Thymus (tissue), 11 donors: ENCODE measurements around the gene GMCL2. TPM values are rescaled to one million over a fixed set of nuclear protein-coding genes. Genes with fewer than 3 reads are reported as not detected.

Source experiments
- DNase-seq, 9 donors: peaks; one replicate each; pipeline ENCODE4 v3.0.0-alpha.2; 2013; ENCODE audit warnings: low spot score in 9 of 9, low read depth in 6 of 9, missing footprints in 1 of 9
- H3K27ac ChIP-seq, 2 donors: one replicate each; pipeline ENCODE4 v1.5.1; 2013; ENCODE audit warnings: control low read depth in 1 of 2, low read depth in 1 of 2, low read length in 1 of 2, mild to moderate bottlenecking in 1 of 2, moderate library complexity in 1 of 2
- H3K27me3 ChIP-seq, 2 donors: one replicate each; pipeline ENCODE4 v1.5.1; 2013; ENCODE audit warnings: low read length in 1 of 2; ENCODE audit not compliant: control insufficient read depth in 2 of 2, insufficient read depth in 1 of 2
- H3K36me3 ChIP-seq, 2 donors: one replicate each; pipeline ENCODE4 v1.5.1; 2013; ENCODE audit warnings: low read length in 1 of 2, mild to moderate bottlenecking in 1 of 2, moderate library complexity in 1 of 2; ENCODE audit not compliant: control insufficient read depth in 2 of 2, insufficient read depth in 2 of 2
- H3K4me1 ChIP-seq, 2 donors: one replicate each; pipeline ENCODE4 v1.5.1; 2013; ENCODE audit warnings: low read length in 2 of 2; ENCODE audit not compliant: control insufficient read depth in 2 of 2, insufficient read depth in 2 of 2
- H3K4me3 ChIP-seq, 2 donors: one replicate each; pipeline ENCODE4 v1.5.1; 2013; ENCODE audit warnings: low read length in 2 of 2, control low read depth in 1 of 2, mild to moderate bottlenecking in 1 of 2
- H3K9me3 ChIP-seq, 2 donors: one replicate each; pipeline ENCODE4 v1.5.1; 2013; ENCODE audit warnings: low read length in 1 of 2, mild to moderate bottlenecking in 1 of 2; ENCODE audit not compliant: control insufficient read depth in 2 of 2, insufficient read depth in 1 of 2
- WGBS: extraction: QIAGEN DNeasy Blood & Tissue Kit; methylation state at CpG from one replicate; pipeline ENCODE4 v1.1.7; 2013; 5-methylcytosine and 5-hydroxymethylcytosine counted together
- polyA plus RNA-seq: library from polyadenylated mRNA; stranded (reverse); fragments of 200-250 nt; gene quantifications from one replicate; pipeline ENCODE4 v1.2.3, GENCODE V29; 2013
- total RNA-seq: library from RNA; stranded (reverse); fragments of 120-200 nt; gene quantifications from one replicate; pipeline ENCODE4 v1.2.4, GENCODE V29; 2013
- donor health status: healthy.

GMCL2 gene
- total and polyA plus RNA-seq, 2 donors: under 0.01 TPM

- Histone ChIP-seq H3K27me3 (no peaks in the 10 kb centered on the region), H3K36me3 (peaks cover 57 to 67% of the 10 kb centered on the region in 2 donors), H3K9me3 (no peaks in the 10 kb centered on the region), H3K4me1 (no peaks in the 10 kb centered on the region), H3K27ac (no peak overlapping the region), H3K4me3 (no peak overlapping the region)
- WGBS: 96% methylated on average over 3 of the region's 3 CpGs
- no peak for DNase-seq
Measured at GRCh38 chr5:178216779-178217178, 29.6 kb upstream of the GMCL2 start.

GRCh38 chr5:178216088-178216534, 28.9 kb upstream of the GMCL2 start:
- no peak overlapping the region for H3K27ac ChIP-seq
- no peak for DNase-seq
- no peaks in the 10 kb centered on the region for H3K9me3 ChIP-seq
- no peaks in the 10 kb centered on the region for H3K27me3 ChIP-seq
- no peaks in the 10 kb centered on the region for H3K4me1 ChIP-seq
- peaks cover 57 to 67% of the 10 kb centered on the region in 2 donors for H3K36me3 ChIP-seq
- WGBS: 92% methylated on average over 5 of the region's 5 CpGs
- no peak overlapping the region for H3K4me3 ChIP-seq

GRCh38 chr5:178215280-178216002, 28.3 kb upstream of the GMCL2 start:
- Histone ChIP-seq H3K27me3 (no peaks in the 10 kb centered on the region), H3K27ac (no peak overlapping the region), H3K36me3 (peaks cover 63 to 70% of the 10 kb centered on the region in 2 donors), H3K9me3 (no peaks in the 10 kb centered on the region), H3K4me1 (no peaks in the 10 kb centered on the region), H3K4me3 (no peak overlapping the region)
- DNase-seq: no peak
- WGBS: 95% methylated on average over 13 of the region's 13 CpGs

GRCh38 chr5:178214160-178214803, 27.1 kb upstream of the GMCL2 start:
- 98% methylated on average over 6 of the region's 6 CpGs for WGBS
- Histone ChIP-seq H3K4me1 (no peaks in the 10 kb centered on the region), H3K27me3 (no peaks in the 10 kb centered on the region), H3K27ac (no peak overlapping the region), H3K9me3 (no peaks in the 10 kb centered on the region), H3K4me3 (no peak overlapping the region), H3K36me3 (peaks cover 71 to 81% of the 10 kb centered on the region in 2 donors)
- DNase-seq: no peak

- Histone ChIP-seq H3K27me3 (no peaks in the 10 kb centered on the region), H3K36me3 (peaks cover 77 to 87% of the 10 kb centered on the region in 2 donors), H3K9me3 (no peaks in the 10 kb centered on the region), H3K4me3 (no peak overlapping the region), H3K4me1 (no peaks in the 10 kb centered on the region), H3K27ac (no peak overlapping the region)
- whole genome bisulfite sequencing: 87% methylated on average over 8 of the region's 8 CpGs
- no peak for DNase-seq
Measured at GRCh38 chr5:178213748-178214151, 26.6 kb upstream of the GMCL2 start.

GRCh38 chr5:178213003-178213461, 25.9 kb upstream of the GMCL2 start:
- no peak overlapping the region for H3K4me3 ChIP-seq
- H3K27me3 ChIP-seq: no peaks in the 10 kb centered on the region
- no peaks in the 10 kb centered on the region for H3K9me3 ChIP-seq
- no peak overlapping the region for H3K27ac ChIP-seq
- 84% methylated on average over 4 of the region's 4 CpGs for WGBS
- H3K36me3 ChIP-seq: peaks cover 81 to 88% of the 10 kb centered on the region in 2 donors
- DNase-seq: no peak
- no peaks in the 10 kb centered on the region for H3K4me1 ChIP-seq

GRCh38 chr5:178212241-178213002, 25.3 kb upstream of the GMCL2 start:
- WGBS: 93% methylated on average over 3 of the region's 3 CpGs
- Histone ChIP-seq H3K27ac (no peak overlapping the region), H3K9me3 (no peaks in the 10 kb centered on the region), H3K27me3 (no peaks in the 10 kb centered on the region), H3K4me1 (peaks cover 0 to 1% of the 10 kb centered on the region in 2 donors), H3K4me3 (no peak overlapping the region), H3K36me3 (peaks cover 87 to 94% of the 10 kb centered on the region in 2 donors)
- no peak for DNase-seq

- Histone ChIP-seq H3K36me3 (peaks cover 95 to 99% of the 10 kb centered on the region in 2 donors), H3K27me3 (no peaks in the 10 kb centered on the region), H3K27ac (no peak overlapping the region), H3K4me1 (peaks cover 9 to 12% of the 10 kb centered on the region in 2 donors), H3K9me3 (no peaks in the 10 kb centered on the region), H3K4me3 (no peak overlapping the region)
- DNase-seq: no peak
- WGBS: 87% methylated on average over 8 of the region's 8 CpGs
Measured at GRCh38 chr5:178211095-178212048, 24.2 kb upstream of the GMCL2 start.
